ENCODE measurements around the gene FOXE3.

FOXE3 gene

GRCh38 chr1:47405697-47406096 is 10.4 kb upstream of the FOXE3 start:
- no peak for DNase-seq (ENCODE audit: low spot score)

GRCh38 chr1:47406966-47407365 is 9.1 kb upstream of the FOXE3 start:
- DNase-seq (ENCODE audit: low spot score) = no peak

- DNase-seq (ENCODE audit: low spot score) = no peak
Measured at GRCh38 chr1:47407481-47407880, 8.6 kb upstream of the FOXE3 start.

- no peak for DNase-seq (ENCODE audit: low spot score)
Measured at GRCh38 chr1:47409311-47410067, 6.6 kb upstream of the FOXE3 start.

GRCh38 chr1:47410068-47410455 is 6.0 kb upstream of the FOXE3 start:
- DNase-seq (ENCODE audit: low spot score) = no peak

- DNase-seq (ENCODE audit: low spot score) = no peak
Measured at GRCh38 chr1:47411436-47411835, 4.6 kb upstream of the FOXE3 start.

- DNase-seq (ENCODE audit: low spot score) = no peak
Measured at GRCh38 chr1:47412437-47412836, 3.6 kb upstream of the FOXE3 start.

GRCh38 chr1:47416319-47417169 is 459 bp downstream of the FOXE3 start:
- DNase-seq (ENCODE audit: low spot score) = no peak

GRCh38 chr1:47417170-47418044 is 1.3 kb downstream of the FOXE3 start:
- DNase-seq (ENCODE audit: low spot score) = no peak

GRCh38 chr1:47418122-47418521 is 2.0 kb downstream of the FOXE3 start:
- DNase-seq (ENCODE audit: low spot score) = no peak

GRCh38 chr1:47418681-47419325 is 2.7 kb downstream of the FOXE3 start:
- DNase-seq (ENCODE audit: low spot score) = no peak

GRCh38 chr1:47420547-47420946 is 4.5 kb downstream of the FOXE3 start:
- no peak for DNase-seq (ENCODE audit: low spot score)

- no peak for DNase-seq (ENCODE audit: low spot score)
Measured at GRCh38 chr1:47423872-47424271, 7.8 kb downstream of the FOXE3 start.

GRCh38 chr1:47424336-47424982 is 8.4 kb downstream of the FOXE3 start:
- DNase-seq (ENCODE audit: low spot score) = peak; percentile 6

GRCh38 chr1:47431534-47431933 is 15.4 kb downstream of the FOXE3 start:
- DNase-seq (ENCODE audit: low spot score) = no peak

GRCh38 chr1:47432071-47433036 is 16.3 kb downstream of the FOXE3 start:
- peak; percentile 47 for DNase-seq (ENCODE audit: low spot score)

- DNase-seq (ENCODE audit: low spot score) = no peak
Measured at GRCh38 chr1:47433037-47433421, 16.9 kb downstream of the FOXE3 start.

- DNase-seq (ENCODE audit: low spot score) = no peak
Measured at GRCh38 chr1:47433477-47434050, 17.5 kb downstream of the FOXE3 start.

GRCh38 chr1:47434051-47434842 is 18.2 kb downstream of the FOXE3 start:
- no peak for DNase-seq (ENCODE audit: low spot score)

All from CD4-positive, alpha-beta T cell treated with Interleukin-15 for 4 hours (primary cell).